Fibroblast of lung (primary cell): Measurements from ENCODE around the gene KSR2. TPM values are rescaled to one million over a fixed set of nuclear protein-coding genes. Genes with fewer than 3 reads are reported as not detected.

Source experiments
- DNase-seq, 2 donors: peaks; one replicate each; pipeline versions ENCODE4 v3.0.0 to v3.0.0-alpha.2; 2010; ENCODE audit warnings: low read depth in 2 of 2
- H2AFZ ChIP-seq: 2 replicates; pipeline ENCODE4 v1.5.1; 2012; ENCODE audit warnings: low read length, control low read depth, inconsistent platforms
- H3K27ac ChIP-seq: 2 replicates; pipeline ENCODE4 v1.5.1; 2011; ENCODE audit warnings: low read length, control low read depth; ENCODE audit not compliant: insufficient read depth
- H3K27me3 ChIP-seq: 2 replicates; pipeline ENCODE4 v1.5.1; 2011; ENCODE audit warnings: mild to moderate bottlenecking, low read length; ENCODE audit not compliant: control insufficient read depth, insufficient read depth
- H3K36me3 ChIP-seq: 2 replicates; pipeline ENCODE4 v1.5.1; 2011; ENCODE audit warnings: low read length; ENCODE audit not compliant: control insufficient read depth, insufficient read depth
- H3K4me1 ChIP-seq: 2 replicates; pipeline ENCODE4 v1.5.1; 2011; ENCODE audit warnings: low read length; ENCODE audit not compliant: control insufficient read depth, insufficient read depth; ENCODE audit errors: extremely low read depth
- H3K4me2 ChIP-seq: 2 replicates; pipeline ENCODE4 v1.5.1; 2011; ENCODE audit warnings: low read length, control low read depth; ENCODE audit not compliant: insufficient read depth; ENCODE audit errors: extremely low read depth
- H3K4me3 ChIP-seq, 4 experiments: fragments of 200-600 bp in 1 of 4; sonication (generic) in 1 of 4; replicated peaks in 1 of 4; 2 replicates each; pipeline ENCODE4 v1.5.1; 2011 to 2016; ENCODE audit warnings: low read length in 4 of 4, low read depth in 3 of 4, mild to moderate bottlenecking in 3 of 4, control low read depth in 2 of 4, inconsistent platforms in 1 of 4, mixed read lengths in 1 of 4; ENCODE audit not compliant: insufficient read depth in 1 of 4; ENCODE audit errors: control extremely low read depth in 1 of 4
- H3K79me2 ChIP-seq: 2 replicates; pipeline ENCODE4 v1.5.1; 2012; ENCODE audit warnings: mild to moderate bottlenecking, low read length, inconsistent platforms; ENCODE audit not compliant: control insufficient read depth, insufficient read depth
- H3K9ac ChIP-seq: 2 replicates; pipeline ENCODE4 v1.5.1; 2011; ENCODE audit warnings: mild to moderate bottlenecking, low read length, control low read depth; ENCODE audit not compliant: insufficient read depth
- H3K9me3 ChIP-seq: 2 replicates; pipeline ENCODE4 v1.5.1; 2012; ENCODE audit warnings: low read depth, low read length; ENCODE audit not compliant: control insufficient read depth, insufficient read depth
- H4K20me1 ChIP-seq: 2 replicates; pipeline ENCODE4 v1.5.1; 2011; ENCODE audit warnings: low read length; ENCODE audit not compliant: control insufficient read depth, insufficient read depth; ENCODE audit errors: extremely low read depth
- CTCF ChIP-seq, 2 donors: IDR thresholded peaks in 1 of 2; conservative IDR thresholded peaks in 1 of 2; 1 replicate in 1 of 2; 2 replicates in 1 of 2; pipeline ENCODE4 v1.5.1; 2011 to 2012; ENCODE audit warnings: low read length in 2 of 2, control low read depth in 1 of 2, inconsistent platforms in 1 of 2, low read depth in 1 of 2, mild to moderate bottlenecking in 1 of 2
- EZH2 ChIP-seq: IDR thresholded peaks from 2 replicates; pipeline ENCODE4 v1.5.1; 2012; ENCODE audit warnings: low read length, control low read depth, mild to moderate bottlenecking; ENCODE audit errors: missing control alignments
- polyA plus RNA-seq, 2 donors: library from polyadenylated mRNA; depleted of rRNA in 1 of 2; stranded (reverse) in 1 of 2; unstranded in 1 of 2; fragments of >200 nt; gene quantifications; 2 replicates each; pipeline ENCODE4 v1.2.1, GENCODE V29; 2011 to 2012; ENCODE audit warnings: missing spikeins in 1 of 2
- total RNA-seq: library from RNA; depleted of rRNA; stranded (reverse); fragments of >200 nt; gene quantifications from 2 replicates; pipeline ENCODE4 v1.2.1, GENCODE V29; 2014

Gene KSR2
- total and polyA plus RNA-seq, 2 donors (not counting 1 experiment from before 2014, with no cell fraction given): not detected

GRCh38 chr12:117545216-117545615, 423.6 kb downstream of the KSR2 start:
- Histone ChIP-seq H3K9me3 (no peaks in the 10 kb centered on the region), H3K79me2 (no peaks in the 10 kb centered on the region), H3K4me1 (no peaks in the 10 kb centered on the region), H3K27me3 (no peaks in the 10 kb centered on the region), H3K9ac (no peak overlapping the region), H2AFZ (no peak overlapping the region), H4K20me1 (no peaks in the 10 kb centered on the region), H3K4me2 (no peak overlapping the region), H3K27ac (no peak overlapping the region), H3K36me3 (no peaks in the 10 kb centered on the region), H3K4me3 (no peak overlapping the region)
- no peak for DNase-seq
- no peak for TF ChIP-seq CTCF (conservative IDR thresholded peaks at IDR 0.05 in 1 of 2, IDR thresholded peaks at IDR 0.05 in 1 of 2; ENCODE audit: low read depth in 1 of 2, low read length in 2 of 2)
- TF ChIP-seq EZH2: no peak

GRCh38 chr12:117540011-117540410, 428.8 kb downstream of the KSR2 start:
- Histone ChIP-seq H3K36me3 (no peaks in the 10 kb centered on the region), H3K9me3 (no peaks in the 10 kb centered on the region), H3K4me3 (no peak overlapping the region), H3K79me2 (no peaks in the 10 kb centered on the region), H3K9ac (no peak overlapping the region), H4K20me1 (no peaks in the 10 kb centered on the region), H3K27me3 (no peaks in the 10 kb centered on the region), H3K27ac (no peak overlapping the region), H2AFZ (no peak overlapping the region), H3K4me1 (no peaks in the 10 kb centered on the region), H3K4me2 (no peak overlapping the region)
- no peak for TF ChIP-seq EZH2
- no peak for TF ChIP-seq CTCF (conservative IDR thresholded peaks at IDR 0.05 in 1 of 2, IDR thresholded peaks at IDR 0.05 in 1 of 2; ENCODE audit: low read depth in 1 of 2, low read length in 2 of 2)
- no peak for DNase-seq

- Histone ChIP-seq H3K27me3 (no peaks in the 10 kb centered on the region), H3K4me3 (no peak overlapping the region), H3K27ac (no peak overlapping the region), H3K4me2 (no peak overlapping the region), H3K9me3 (no peaks in the 10 kb centered on the region), H3K36me3 (no peaks in the 10 kb centered on the region), H3K79me2 (no peaks in the 10 kb centered on the region), H3K9ac (no peak overlapping the region), H3K4me1 (no peaks in the 10 kb centered on the region), H2AFZ (no peak overlapping the region), H4K20me1 (no peaks in the 10 kb centered on the region)
- DNase-seq: no peak
- TF ChIP-seq CTCF (conservative IDR thresholded peaks at IDR 0.05 in 1 of 2, IDR thresholded peaks at IDR 0.05 in 1 of 2; ENCODE audit: low read depth in 1 of 2, low read length in 2 of 2) (no peak), EZH2 (no peak)
Measured at GRCh38 chr12:117538926-117539325, 429.9 kb downstream of the KSR2 start.
